Activated B cell treated with CpG ODN at 0.5 μM for 24 hours (primary cell): ENCODE results near the gene KCNMA1. TPM values are rescaled to one million over a fixed set of nuclear protein-coding genes. Genes with fewer than 3 reads are reported as not detected.

Experiments used
- ATAC-seq: fragments of 200-7000 bp; cut with Tn5 transposase; one replicate; pipeline ENCODE4 v1.10.0; 2021; ENCODE audit warnings: low read depth, mild to moderate bottlenecking, moderate library complexity
- CTCF ChIA-PET: fragments of 350-600 bp; sonication (Branson Sonifier 250); formaldehyde crosslinking; loops from one replicate; lab custom pipeline; 2021; ENCODE audit warnings: antibody characterized with exemption; lab: Charles Lee
- POLR2A ChIA-PET: fragments of 350-600 bp; sonication (Branson Sonifier 250); formaldehyde crosslinking; loops from one replicate; lab custom pipeline; 2021; ENCODE audit warnings: antibody characterized with exemption; lab: Charles Lee
- DNase-seq: peaks from one replicate; pipeline ENCODE4 v3.0.0; 2022
- H3K27ac Mint-ChIP-seq: one replicate; pipeline ENCODE4 v1.8.0; 2020; ENCODE audit warnings: mixed read lengths
- H3K27me3 Mint-ChIP-seq: one replicate; pipeline ENCODE4 v1.8.0; 2021; ENCODE audit warnings: mixed read lengths
- H3K36me3 Mint-ChIP-seq: one replicate; pipeline ENCODE4 v1.8.0; 2021; ENCODE audit warnings: low read depth, mixed read lengths
- H3K4me1 Mint-ChIP-seq: one replicate; pipeline ENCODE4 v1.8.0; 2021; ENCODE audit warnings: mixed read lengths
- H3K4me3 Mint-ChIP-seq: one replicate; pipeline ENCODE4 v1.8.0; 2020; ENCODE audit warnings: mild to moderate bottlenecking, mixed read lengths
- H3K9me3 Mint-ChIP-seq: one replicate; pipeline ENCODE4 v1.8.0; 2020; ENCODE audit warnings: mixed read lengths
- intact Hi-C: fragments of 100-400 bp; cut with micrococcal nuclease; formaldehyde crosslinking; loops from one replicate; pipeline ENCODE4 v1.15.1; 2024
- total RNA-seq: library from RNA; stranded (reverse); gene quantifications from 2 replicates; pipeline ENCODE4 v1.2.3, GENCODE V29; 2022
- TF ChIP-seq, protein P1 (sequence below): fragments of 200-600 bp; IDR thresholded peaks from one replicate; pipeline ENCODE4 v1.8.0; 2022; ENCODE audit warnings: antibody characterized with exemption, mild to moderate bottlenecking

The KCNMA1 gene
- total RNA-seq, 1 donor from 2014 or later, result 3.7 TPM

GRCh38 chr10:76911184-76911583 lies 726.4 kb downstream of the KCNMA1 start:
- H3K9me3 Mint-ChIP-seq, result no peaks in the 10 kb centered on the region
- TF ChIP-seq, protein P1, sequence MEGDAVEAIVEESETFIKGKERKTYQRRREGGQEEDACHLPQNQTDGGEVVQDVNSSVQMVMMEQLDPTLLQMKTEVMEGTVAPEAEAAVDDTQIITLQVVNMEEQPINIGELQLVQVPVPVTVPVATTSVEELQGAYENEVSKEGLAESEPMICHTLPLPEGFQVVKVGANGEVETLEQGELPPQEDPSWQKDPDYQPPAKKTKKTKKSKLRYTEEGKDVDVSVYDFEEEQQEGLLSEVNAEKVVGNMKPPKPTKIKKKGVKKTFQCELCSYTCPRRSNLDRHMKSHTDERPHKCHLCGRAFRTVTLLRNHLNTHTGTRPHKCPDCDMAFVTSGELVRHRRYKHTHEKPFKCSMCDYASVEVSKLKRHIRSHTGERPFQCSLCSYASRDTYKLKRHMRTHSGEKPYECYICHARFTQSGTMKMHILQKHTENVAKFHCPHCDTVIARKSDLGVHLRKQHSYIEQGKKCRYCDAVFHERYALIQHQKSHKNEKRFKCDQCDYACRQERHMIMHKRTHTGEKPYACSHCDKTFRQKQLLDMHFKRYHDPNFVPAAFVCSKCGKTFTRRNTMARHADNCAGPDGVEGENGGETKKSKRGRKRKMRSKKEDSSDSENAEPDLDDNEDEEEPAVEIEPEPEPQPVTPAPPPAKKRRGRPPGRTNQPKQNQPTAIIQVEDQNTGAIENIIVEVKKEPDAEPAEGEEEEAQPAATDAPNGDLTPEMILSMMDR, result no peak
- CTCF ChIA-PET, result interaction anchor here (1.2 kb wide), 1 partner anchor 8 kb away, joined by 3 read pairs; no protein-coding TSS in a partner anchor
- H3K27me3 Mint-ChIP-seq, result no peaks in the 10 kb centered on the region
- ATAC-seq, result no peak
- no peak overlapping the region for H3K4me3 Mint-ChIP-seq
- POLR2A ChIA-PET, result no interaction called here
- H3K36me3 Mint-ChIP-seq, result no peaks in the 10 kb centered on the region
- no peaks in the 10 kb centered on the region for H3K4me1 Mint-ChIP-seq
- intact Hi-C loops, result no loop called here
- DNase-seq, result no peak
- H3K27ac Mint-ChIP-seq, result no peak overlapping the region

GRCh38 chr10:76910184-76910962 lies 727.2 kb downstream of the KCNMA1 start:
- H3K27me3 Mint-ChIP-seq, result no peaks in the 10 kb centered on the region
- no peak for DNase-seq
- ChIA-PET POLR2A (no interaction called here), CTCF (no interaction called here)
- no peaks in the 10 kb centered on the region for H3K36me3 Mint-ChIP-seq
- TF ChIP-seq, protein P1, result no peak
- no peak for ATAC-seq
- no peak overlapping the region for H3K27ac Mint-ChIP-seq
- intact Hi-C loops, result no loop called here
- H3K4me3 Mint-ChIP-seq, result no peak overlapping the region
- no peaks in the 10 kb centered on the region for H3K9me3 Mint-ChIP-seq
- no peaks in the 10 kb centered on the region for H3K4me1 Mint-ChIP-seq

- H3K4me1 Mint-ChIP-seq, result peaks cover 1% of the 10 kb centered on the region
- intact Hi-C loops, result no loop called here
- H3K27me3 Mint-ChIP-seq, result no peaks in the 10 kb centered on the region
- no peaks in the 10 kb centered on the region for H3K36me3 Mint-ChIP-seq
- DNase-seq, result no peak
- ChIA-PET POLR2A (no interaction called here), CTCF (no interaction called here)
- TF ChIP-seq, protein P1, result no peak
- ATAC-seq, result no peak
- no peak overlapping the region for H3K4me3 Mint-ChIP-seq
- H3K9me3 Mint-ChIP-seq, result no peaks in the 10 kb centered on the region
- H3K27ac Mint-ChIP-seq, result no peak overlapping the region
These were observed 731.4 kb downstream of the KCNMA1 start for GRCh38 chr10:76906256-76906655.

DNA sequence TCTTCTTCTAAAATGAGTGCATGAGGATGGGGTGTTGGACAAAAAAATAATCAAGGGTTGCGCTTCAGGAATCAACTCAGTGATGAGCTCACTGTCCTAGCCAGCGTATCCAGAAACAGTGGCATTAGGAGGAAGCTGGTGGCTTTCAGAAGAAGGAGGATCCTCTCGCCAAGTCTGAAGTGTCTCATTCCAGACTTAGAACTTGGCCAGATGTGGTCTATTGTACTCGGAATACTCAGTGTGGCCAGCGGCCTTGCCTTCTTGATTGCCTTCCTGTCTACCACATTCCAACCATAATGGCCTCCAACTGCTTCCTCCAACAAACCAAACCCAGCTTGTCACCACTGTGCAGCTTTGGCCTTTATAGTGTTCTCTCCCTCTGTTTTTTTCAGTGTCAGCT lies 732.4 kb downstream of the KCNMA1 start:
- TF ChIP-seq, protein P1, result no peak
- H3K4me3 Mint-ChIP-seq, result no peak overlapping the region
- H3K27me3 Mint-ChIP-seq, result no peaks in the 10 kb centered on the region
- ChIA-PET POLR2A (no interaction called here), CTCF (no interaction called here)
- DNase-seq (no peak), ATAC-seq (no peak)
- no peaks in the 10 kb centered on the region for H3K36me3 Mint-ChIP-seq
- peaks cover 1% of the 10 kb centered on the region for H3K4me1 Mint-ChIP-seq
- no peak overlapping the region for H3K27ac Mint-ChIP-seq
- no peaks in the 10 kb centered on the region for H3K9me3 Mint-ChIP-seq
- intact Hi-C loops, result no loop called here

DNA sequence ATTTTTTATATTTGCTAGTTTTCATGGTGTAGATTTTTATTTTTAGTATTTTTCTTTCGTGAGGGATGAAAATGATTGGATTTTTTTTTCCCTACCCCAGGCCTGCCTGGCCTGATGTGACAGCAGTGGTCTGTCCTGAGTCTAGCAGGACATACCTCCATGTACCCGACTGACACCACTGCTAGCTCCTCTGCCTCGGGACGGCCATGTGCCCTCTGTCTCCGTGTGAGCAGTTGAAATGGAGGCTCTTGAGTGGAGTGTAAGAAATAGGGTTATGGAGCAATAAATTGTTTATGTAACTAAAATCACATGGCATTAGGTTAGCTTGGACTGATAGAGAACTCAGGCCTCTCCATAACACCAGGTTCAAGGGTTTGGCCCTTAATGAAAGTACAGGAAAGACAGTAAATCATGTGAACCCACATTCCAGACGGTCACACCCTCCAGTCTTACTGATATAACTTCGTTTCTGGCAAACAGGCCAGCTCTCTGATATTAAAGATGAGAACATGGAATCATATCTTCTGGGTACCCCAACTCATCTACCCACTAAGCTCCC lies 734.1 kb downstream of the KCNMA1 start:
- H3K4me1 Mint-ChIP-seq, result peaks cover 1% of the 10 kb centered on the region
- intact Hi-C loops, result loop anchor here (5.0 kb wide), 1 partner anchor 271 kb away; no protein-coding TSS in a partner anchor
- H3K4me3 Mint-ChIP-seq, result no peak overlapping the region
- no peaks in the 10 kb centered on the region for H3K27me3 Mint-ChIP-seq
- no peaks in the 10 kb centered on the region for H3K36me3 Mint-ChIP-seq
- ChIA-PET POLR2A (interaction anchor here (0.5 kb wide), 1 partner anchor 36 kb away, joined by 9 read pairs; no protein-coding TSS in a partner anchor), CTCF (interaction anchor here (0.8 to 1.6 kb wide), 3 partner anchors 8 to 357 kb away, joined by 3 to 5 read pairs (median 3); no protein-coding TSS in a partner anchor)
- ATAC-seq (no peak), DNase-seq (no peak)
- H3K9me3 Mint-ChIP-seq, result no peaks in the 10 kb centered on the region
- TF ChIP-seq, protein P1, result no peak
- no peak overlapping the region for H3K27ac Mint-ChIP-seq
